DOHH2 (cell line): ENCODE measurements around the gene HLA-A.

Source experiments
- H3F3A ChIP-seq: fragments of 200-600 bp; sonication (generic), shearing (Covaris generic); 2 replicates; pipeline ENCODE4 v1.6.0; 2016; ENCODE audit warnings: antibody characterized with exemption, mild to moderate bottlenecking; ENCODE audit not compliant: control insufficient read depth, insufficient read depth
- H3K27ac ChIP-seq: fragments of 200-600 bp; sonication (generic); 2 replicates; pipeline ENCODE4 v1.5.1; 2014; ENCODE audit warnings: low read depth, mild to moderate bottlenecking, low read length, moderate library complexity
- H3K27me3 ChIP-seq: fragments of 200-600 bp; sonication (generic); 2 replicates; pipeline ENCODE4 v1.6.1; 2014; ENCODE audit warnings: mild to moderate bottlenecking, low read length, mixed read lengths; ENCODE audit not compliant: control insufficient read depth
- H3K36me3 ChIP-seq: fragments of 200-600 bp; sonication (generic); 2 replicates; pipeline ENCODE4 v1.6.1; 2014; ENCODE audit warnings: mild to moderate bottlenecking, low read length, moderate library complexity, mixed read lengths; ENCODE audit not compliant: control insufficient read depth
- H3K4me1 ChIP-seq: fragments of 200-600 bp; sonication (generic); 2 replicates; pipeline ENCODE4 v1.6.1; 2014; ENCODE audit warnings: mild to moderate bottlenecking, low read length, mixed read lengths; ENCODE audit not compliant: control insufficient read depth
- H3K4me2 ChIP-seq: fragments of 200-600 bp; sonication (generic); 2 replicates; pipeline ENCODE4 v1.6.0; 2014; ENCODE audit warnings: mild to moderate bottlenecking, low read length, moderate library complexity
- H3K4me3 ChIP-seq: fragments of 200-600 bp; sonication (generic); 2 replicates; pipeline ENCODE4 v1.5.1; 2014; ENCODE audit warnings: mild to moderate bottlenecking, low read length, mixed read lengths
- H3K79me2 ChIP-seq: fragments of 200-600 bp; sonication (generic); 2 replicates; pipeline ENCODE4 v1.6.1; 2014; ENCODE audit warnings: mild to moderate bottlenecking, low read length, mixed read lengths; ENCODE audit not compliant: control insufficient read depth
- H3K9me2 ChIP-seq: fragments of 200-600 bp; sonication (generic); replicated peaks from 2 replicates; pipeline ENCODE4 v1.6.1; 2014; ENCODE audit warnings: mild to moderate bottlenecking, low read length, mixed read lengths; ENCODE audit not compliant: control insufficient read depth
- H3K9me3 ChIP-seq: fragments of 200-600 bp; sonication (generic); 2 replicates; pipeline ENCODE4 v1.6.1; 2014; ENCODE audit warnings: antibody characterized with exemption, low read length, mixed read lengths; ENCODE audit not compliant: control insufficient read depth, insufficient read depth
- H4K20me1 ChIP-seq: fragments of 200-600 bp; sonication (generic); 2 replicates; pipeline ENCODE4 v1.6.0; 2014; ENCODE audit warnings: low read depth, mild to moderate bottlenecking, antibody characterized with exemption, low read length, moderate library complexity; ENCODE audit not compliant: control insufficient read depth, insufficient read depth
- CTCF ChIP-seq: fragments of 200-600 bp; sonication (generic); IDR thresholded peaks from one replicate; pipeline ENCODE4 v1.5.1; 2014; ENCODE audit warnings: antibody characterized with exemption, mild to moderate bottlenecking, low read depth, low read length; ENCODE audit not compliant: poor library complexity, severe bottlenecking
- EZH2phosphoT487 ChIP-seq: fragments of 200-600 bp; sonication (generic); IDR thresholded peaks from 2 replicates; pipeline ENCODE4 v1.6.1; 2017; ENCODE audit warnings: borderline replicate concordance, mild to moderate bottlenecking, antibody characterized with exemption, low read length, moderate library complexity, mixed read lengths

HLA-A gene

GRCh38 chr6:29948277-29948676 lies 5.9 kb downstream of the HLA-A start:
- Histone ChIP-seq H3K4me2 (no peak overlapping the region), H3K9me2 (no peaks in the 10 kb centered on the region), H3K36me3 (peaks cover 5% of the 10 kb centered on the region; the same call in 1 of the 2 replicates)

GRCh38 chr6:29949934-29950333 lies 7.6 kb downstream of the HLA-A start:
- Histone ChIP-seq H3K79me2 (no peaks in the 10 kb centered on the region), H3K36me3 (no peaks in the 10 kb centered on the region), H3K4me3 (no peak overlapping the region), H4K20me1 (no peaks in the 10 kb centered on the region), H3K4me1 (no peaks in the 10 kb centered on the region), H3K27me3 (no peaks in the 10 kb centered on the region), H3K9me3 (no peaks in the 10 kb centered on the region), H3K4me2 (no peak overlapping the region), H3K9me2 (no peaks in the 10 kb centered on the region), H3F3A (no peaks in the 10 kb centered on the region), H3K27ac (no peak overlapping the region)
- no peak for TF ChIP-seq CTCF
- TF ChIP-seq EZH2phosphoT487 = no peak

More at GRCh38 chr6:29948277-29948676, 5.9 kb downstream of the HLA-A start:
- Histone ChIP-seq H4K20me1 (no peaks in the 10 kb centered on the region), H3K9me3 (no peaks in the 10 kb centered on the region), H3F3A (no peaks in the 10 kb centered on the region), H3K4me3 (no peak overlapping the region), H3K27ac (no peak overlapping the region), H3K27me3 (no peaks in the 10 kb centered on the region), H3K79me2 (peaks cover 6% of the 10 kb centered on the region), H3K4me1 (peaks cover 6% of the 10 kb centered on the region)
- no peak for TF ChIP-seq EZH2phosphoT487
- no peak for TF ChIP-seq CTCF

GRCh38 chr6:29951882-29952281 lies 9.6 kb downstream of the HLA-A start:
- H3K9me2 ChIP-seq = no peaks in the 10 kb centered on the region
- no peak overlapping the region for H3K27ac ChIP-seq
- H3K79me2 ChIP-seq = no peaks in the 10 kb centered on the region
- TF ChIP-seq CTCF = no peak
- no peak for TF ChIP-seq EZH2phosphoT487
- H3K4me2 ChIP-seq = no peak overlapping the region
- no peaks in the 10 kb centered on the region for H3K27me3 ChIP-seq
- no peaks in the 10 kb centered on the region for H3F3A ChIP-seq
- no peaks in the 10 kb centered on the region for H3K9me3 ChIP-seq
- H3K36me3 ChIP-seq = no peaks in the 10 kb centered on the region
- no peaks in the 10 kb centered on the region for H3K4me1 ChIP-seq
- H4K20me1 ChIP-seq = no peaks in the 10 kb centered on the region
- H3K4me3 ChIP-seq = no peak overlapping the region
